GM23338 (cell line): ENCODE measurements around the gene CACNA2D4. TPM values are rescaled to one million over a fixed set of nuclear protein-coding genes. Genes with fewer than 3 reads are reported as not detected.

Source experiments
- ATAC-seq: fragments of 200-7000 bp; cut with Tn5 transposase; 3 replicates; pipeline ENCODE4 v1.9.1; 2020
- DNase-seq: peaks from one replicate; pipeline ENCODE4 v3.0.0-alpha.2; 2015; ENCODE audit warnings: low spot score
- H2AFZ ChIP-seq: fragments of 200-600 bp; sonication (generic); 2 replicates; pipeline ENCODE4 v1.8.0; 2016; ENCODE audit warnings: antibody characterized with exemption, mild to moderate bottlenecking, moderate library complexity
- H3F3A ChIP-seq: fragments of 200-600 bp; sonication (generic); replicated peaks from 2 replicates; pipeline ENCODE4 v1.8.0; 2017; ENCODE audit warnings: antibody characterized with exemption, mixed run types, low read depth
- H3K27ac ChIP-seq: fragments of 200-600 bp; sonication (generic); 2 replicates; pipeline ENCODE4 v1.6.1; 2016; ENCODE audit warnings: low read depth
- H3K27me3 ChIP-seq: fragments of 200-600 bp; sonication (generic); 2 replicates; pipeline ENCODE4 v1.8.0; 2016; ENCODE audit warnings: mild to moderate bottlenecking, mixed run types, moderate library complexity; ENCODE audit not compliant: insufficient read depth
- H3K36me3 ChIP-seq: fragments of 200-600 bp; sonication (generic); 2 replicates; pipeline ENCODE4 v1.8.0; 2016; ENCODE audit warnings: mild to moderate bottlenecking; ENCODE audit not compliant: insufficient read depth
- H3K4me1 ChIP-seq: fragments of 200-600 bp; sonication (generic); 2 replicates; pipeline ENCODE4 v1.8.0; 2016; ENCODE audit warnings: mild to moderate bottlenecking, moderate library complexity; ENCODE audit not compliant: insufficient read depth
- H3K4me2 ChIP-seq: fragments of 200-600 bp; sonication (generic); 2 replicates; pipeline ENCODE4 v1.7.1; 2017; ENCODE audit warnings: mixed run types
- H3K4me3 ChIP-seq: fragments of 200-600 bp; sonication (generic); 2 replicates; pipeline ENCODE4 v1.6.1; 2016; ENCODE audit warnings: mixed run types
- H3K79me2 ChIP-seq: fragments of 200-600 bp; sonication (generic); replicated peaks from 2 replicates; pipeline ENCODE4 v1.8.0; 2017; ENCODE audit warnings: mild to moderate bottlenecking; ENCODE audit not compliant: insufficient read depth
- H3K9me2 ChIP-seq: fragments of 200-600 bp; sonication (generic); 2 replicates; pipeline ENCODE4 v1.8.0; 2017; ENCODE audit not compliant: insufficient read depth
- H4K20me1 ChIP-seq: fragments of 200-600 bp; sonication (generic); replicated peaks from 2 replicates; pipeline ENCODE4 v1.8.0; 2017; ENCODE audit warnings: mild to moderate bottlenecking; ENCODE audit not compliant: insufficient read depth
- H3K27ac Mint-ChIP-seq: 2 replicates; pipeline ENCODE4 v1.8.0; 2020; ENCODE audit warnings: inconsistent platforms, mild to moderate bottlenecking, moderate library complexity, mixed read lengths
- H3K27me3 Mint-ChIP-seq: 3 replicates; pipeline ENCODE4 v1.8.0; 2022; ENCODE audit warnings: low read depth, mild to moderate bottlenecking, moderate library complexity, mixed read lengths, inconsistent platforms; ENCODE audit not compliant: insufficient read depth, poor library complexity
- H3K36me3 Mint-ChIP-seq: 3 replicates; pipeline ENCODE4 v1.8.0; 2021; ENCODE audit warnings: low read depth, mild to moderate bottlenecking, inconsistent platforms, moderate library complexity, mixed read lengths
- H3K4me1 Mint-ChIP-seq: 3 replicates; pipeline ENCODE4 v1.8.0; 2020; ENCODE audit warnings: mild to moderate bottlenecking, inconsistent platforms, mixed read lengths
- H3K4me3 Mint-ChIP-seq: 3 replicates; pipeline ENCODE4 v1.8.0; 2021; ENCODE audit warnings: moderate library complexity, mild to moderate bottlenecking, inconsistent platforms, mixed read lengths
- H3K9me3 Mint-ChIP-seq: 3 replicates; pipeline ENCODE4 v1.8.0; 2020; ENCODE audit warnings: moderate library complexity, mild to moderate bottlenecking, inconsistent platforms, mixed read lengths
- CREB1 ChIP-seq: fragments of 250-450 bp; sonication (Bioruptor Pico); IDR thresholded peaks from 2 replicates; pipeline ENCODE4 v1.5.0; 2020; ENCODE audit warnings: low read depth, mild to moderate bottlenecking, moderate library complexity
- CTCF ChIP-seq, 2 experiments: fragments of 200-600 bp in 1 of 2; sonication (generic) in 1 of 2; conservative IDR thresholded peaks; 2 replicates each; pipeline versions ENCODE4 v1.5.1 to v1.6.1; 2016 to 2017; ENCODE audit warnings: antibody characterized with exemption in 2 of 2, low read depth in 2 of 2, mild to moderate bottlenecking in 2 of 2, moderate library complexity in 1 of 2
- ETS1 ChIP-seq: IDR thresholded peaks from 2 replicates; pipeline ENCODE4 v1.6.1; 2016; ENCODE audit warnings: antibody characterized with exemption
- EZH2 ChIP-seq: fragments of 200-600 bp; sonication (generic); IDR thresholded peaks from one replicate; pipeline ENCODE4 v1.8.0; 2017; ENCODE audit warnings: antibody characterized with exemption, mild to moderate bottlenecking, low read depth; ENCODE audit not compliant: unreplicated experiment
- EZH2phosphoT487 ChIP-seq: fragments of 200-600 bp; sonication (generic); IDR thresholded peaks from one replicate; pipeline ENCODE4 v1.8.1; 2018; ENCODE audit warnings: antibody characterized with exemption; ENCODE audit not compliant: unreplicated experiment
- JUNB ChIP-seq: IDR thresholded peaks from one replicate; pipeline ENCODE4 v1.6.1; 2016; ENCODE audit warnings: antibody characterized with exemption; ENCODE audit not compliant: unreplicated experiment
- NANOG ChIP-seq: IDR thresholded peaks from 2 replicates; pipeline ENCODE4 v1.6.1; 2016; ENCODE audit warnings: antibody characterized with exemption, borderline replicate concordance
- POLR2AphosphoS5 ChIP-seq: IDR thresholded peaks from 2 replicates; pipeline ENCODE4 v1.6.1; 2016; ENCODE audit warnings: antibody characterized with exemption, low read depth
- REST ChIP-seq: IDR thresholded peaks from one replicate; pipeline ENCODE4 v1.6.1; 2018; ENCODE audit warnings: antibody characterized with exemption; ENCODE audit not compliant: unreplicated experiment
- STAT1 ChIP-seq: IDR thresholded peaks from one replicate; pipeline ENCODE4 v1.6.1; 2016; ENCODE audit warnings: antibody characterized with exemption; ENCODE audit not compliant: unreplicated experiment
- ZNF114 ChIP-seq: fragments of 250-450 bp; sonication (Bioruptor Pico); IDR thresholded peaks from 2 replicates; pipeline ENCODE4 v1.5.0; 2020; ENCODE audit warnings: mild to moderate bottlenecking, moderate library complexity
- ZNF331 ChIP-seq: fragments of 250-450 bp; sonication (Bioruptor Pico); IDR thresholded peaks from 2 replicates; pipeline ENCODE4 v1.5.0; 2020; ENCODE audit warnings: low read depth, mild to moderate bottlenecking, moderate library complexity
- ZNF462 ChIP-seq: fragments of 250-450 bp; sonication (Bioruptor Pico); IDR thresholded peaks from 2 replicates; pipeline ENCODE4 v1.5.0; 2020; ENCODE audit warnings: mild to moderate bottlenecking, moderate library complexity
- polyA plus RNA-seq: library from polyadenylated mRNA; unstranded; fragments of >200 nt; fragmentation: Nextera tagmentation; extraction: Ambion mirVana; gene quantifications from 2 replicates; pipeline ENCODE4 v1.2.1, GENCODE V29; 2016
- total RNA-seq: library from RNA; depleted of rRNA; stranded (reverse); fragments of >200 nt; shearing (Covaris generic); gene quantifications from 2 replicates; pipeline ENCODE4 v1.2.3, GENCODE V29; 2014

Gene CACNA2D4
- total and polyA plus RNA-seq, 2 experiments from 2014 or later, result 0.07 to 0.24 TPM

DNA sequence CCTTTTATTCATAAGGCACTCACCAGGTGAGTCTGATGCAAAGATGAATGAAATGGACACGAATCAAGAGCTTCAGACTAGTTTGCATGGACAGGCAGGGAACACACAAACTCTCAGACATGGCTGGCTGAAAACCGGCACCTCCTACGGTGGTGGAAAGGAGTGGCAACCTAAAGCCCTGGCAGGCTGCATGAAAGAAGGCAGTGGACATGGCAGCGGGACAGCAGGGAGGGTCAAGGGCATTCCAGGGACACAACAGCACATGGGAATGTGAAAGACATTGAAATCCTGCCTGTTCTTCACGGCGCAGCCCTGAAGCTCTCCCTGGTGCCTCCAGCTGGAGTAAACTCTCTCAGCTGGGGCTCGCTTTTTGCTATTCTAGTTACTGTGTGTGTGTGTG lies 114.7 kb downstream of the CACNA2D4 start:
- Histone ChIP-seq H3K36me3 (no peaks in the 10 kb centered on the region), H3K9me2 (no peaks in the 10 kb centered on the region), H3K4me1 (no peaks in the 10 kb centered on the region), H2AFZ (no peak overlapping the region), H3K27ac (no peak overlapping the region), H3K79me2 (no peaks in the 10 kb centered on the region), H3K27me3 (no peaks in the 10 kb centered on the region), H3F3A (no peaks in the 10 kb centered on the region), H4K20me1 (no peaks in the 10 kb centered on the region), H3K4me2 (no peak overlapping the region), H3K4me3 (no peak overlapping the region)
- no peak for DNase-seq
- H3K9me3 Mint-ChIP-seq, result no peaks in the 10 kb centered on the region
- no peaks in the 10 kb centered on the region; the same call in 2 of the 3 replicates for H3K4me1 Mint-ChIP-seq
- H3K4me3 Mint-ChIP-seq, result no peak overlapping the region
- H3K36me3 Mint-ChIP-seq, result no peaks in the 10 kb centered on the region; the same call in 2 of the 3 replicates
- peaks cover 4% of the 10 kb centered on the region for H3K27me3 Mint-ChIP-seq
- H3K27ac Mint-ChIP-seq, result no peak overlapping the region
- ATAC-seq, result no peak
- no peak for TF ChIP-seq JUNB
- no peak for TF ChIP-seq REST
- no peak for TF ChIP-seq ZNF114 (CRISPR knock-in tag)
- TF ChIP-seq CREB1 (CRISPR knock-in tag), result no peak
- TF ChIP-seq STAT1, result no peak
- TF ChIP-seq ZNF331, result no peak
- TF ChIP-seq NANOG, result no peak
- no peak for TF ChIP-seq ZNF462 (CRISPR knock-in tag)
- TF ChIP-seq POLR2AphosphoS5, result no peak
- TF ChIP-seq ETS1, result no peak
- TF ChIP-seq EZH2phosphoT487, result no peak
- TF ChIP-seq CTCF (conservative IDR thresholded peaks at IDR 0.05; ENCODE audit: low read depth in 2 of 2), result no peak
- no peak for TF ChIP-seq EZH2
